Left ventricle myocardium superior (tissue), 1 donor: ENCODE measurements around the gene LTBP1. TPM values are rescaled to one million over a fixed set of nuclear protein-coding genes. Genes with fewer than 3 reads are reported as not detected.

Experiments
- ATAC-seq: fragments of 200-7000 bp; cut with Tn5 transposase; one replicate; pipeline ENCODE4 v1.9.1; 2020; ENCODE audit warnings: mild to moderate bottlenecking, moderate library complexity
- DNase-seq: peaks from one replicate; pipeline ENCODE4 v3.0.0-alpha.2; 2020
- intact Hi-C: fragments of 100-400 bp; cut with micrococcal nuclease; formaldehyde crosslinking; loops from one replicate; pipeline ENCODE4 v1.11.0; 2022
- total RNA-seq: library from RNA; stranded (reverse); fragmentation: NEBNext Ultra II Directional; extraction: Animal tissue kit (Norgen Biotek cat#: 25700); gene quantifications from one replicate; pipeline ENCODE4 v1.2.1, GENCODE V29; 2021
- donor health status: DM: no; HTN: yes; CAD: no; lungs with severe emphysema.

LTBP1 gene
- total RNA-seq, 1 donor from 2014 or later: 72.5 TPM

DNA sequence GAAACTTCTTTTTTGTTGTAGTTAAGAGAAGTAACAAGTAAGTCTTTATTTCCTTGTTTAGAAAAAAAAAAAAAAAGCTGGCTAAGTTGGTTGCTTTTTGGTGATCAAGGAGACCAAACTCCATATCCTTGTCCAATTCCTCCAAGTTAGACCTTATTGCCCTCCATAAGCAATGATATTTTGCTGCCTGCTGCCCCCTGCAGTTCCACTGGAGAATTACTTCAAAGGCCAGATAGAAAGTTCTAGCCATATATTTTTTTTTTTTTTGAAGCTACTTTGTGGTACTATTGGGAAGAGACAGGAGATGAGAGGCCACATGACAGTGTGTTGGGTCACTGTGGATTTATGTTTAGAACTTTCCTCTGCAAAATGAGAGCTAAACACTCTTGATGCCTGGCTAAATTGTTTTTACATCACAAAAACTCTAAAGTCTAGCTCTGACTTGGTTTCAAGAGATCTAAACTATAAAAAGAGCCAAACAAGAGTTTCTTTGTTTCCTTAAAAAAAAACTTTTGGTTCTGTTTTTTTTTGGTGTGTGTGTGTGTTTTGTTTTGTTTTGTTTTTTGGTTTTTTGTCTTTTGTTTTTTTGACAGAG is 449.0 kb downstream of the LTBP1 start:
- ATAC-seq: peak; percentile 8
- no peak for DNase-seq
- intact Hi-C loops: no loop called here

DNA sequence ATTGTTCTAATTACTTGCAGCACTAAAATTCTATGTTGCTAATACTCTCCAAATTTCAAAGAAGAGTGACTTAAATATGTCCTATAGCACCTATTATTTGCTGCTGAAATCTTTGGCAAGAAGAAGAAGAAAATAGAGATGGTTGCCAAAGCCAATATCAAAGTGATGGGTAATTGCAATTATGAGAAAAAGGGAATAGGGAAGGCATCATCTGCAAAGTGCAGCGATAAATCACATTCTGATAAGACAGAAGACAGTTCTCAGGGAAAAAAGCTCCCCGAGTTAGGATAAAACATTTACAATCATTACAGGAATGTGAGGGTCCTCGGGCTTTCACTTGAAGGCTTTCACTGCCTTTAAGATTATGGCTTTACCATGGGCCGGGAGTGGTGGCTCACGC is 457.6 kb downstream of the LTBP1 start:
- no peak for DNase-seq
- no peak for ATAC-seq
- intact Hi-C loops: no loop called here

DNA sequence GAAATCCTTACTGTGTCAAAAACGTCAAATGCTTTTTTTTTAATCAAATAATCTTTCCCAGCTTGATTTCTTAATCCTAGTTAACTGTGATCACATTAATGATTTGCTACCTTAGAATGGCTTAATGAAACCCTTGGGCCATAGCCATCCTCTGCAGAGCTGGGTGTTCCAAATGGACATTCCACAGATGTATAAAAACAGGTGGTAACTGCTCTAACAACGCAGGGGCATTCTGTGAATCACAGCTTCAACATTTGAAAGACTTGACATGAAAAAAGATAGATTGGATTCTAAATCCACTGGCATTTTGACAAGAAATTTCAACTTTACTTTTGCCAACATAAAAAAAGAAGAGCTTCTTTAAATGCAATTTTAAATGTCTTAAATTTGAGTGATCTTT is 459.9 kb downstream of the LTBP1 start:
- intact Hi-C loops: no loop called here
- no peak for ATAC-seq
- no peak for DNase-seq

DNA sequence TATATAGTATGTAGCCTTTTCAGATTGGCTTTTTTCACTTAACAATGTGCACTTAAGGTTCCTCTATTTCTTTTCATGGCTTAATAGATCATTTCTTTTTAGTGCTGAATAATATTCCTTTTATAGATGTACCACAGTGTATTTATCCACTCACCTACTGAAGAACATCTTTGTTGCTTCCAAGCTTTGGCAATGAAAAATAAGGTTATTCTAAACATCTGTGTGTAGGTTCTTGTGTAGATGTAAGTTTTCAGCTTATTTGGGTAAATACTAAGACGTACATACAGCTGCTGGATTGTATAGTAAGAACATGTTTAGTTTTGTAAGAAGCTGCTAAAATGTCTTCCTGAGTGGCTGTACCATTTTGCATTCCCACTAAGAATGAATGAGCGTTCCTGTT is 461.4 kb downstream of the LTBP1 start:
- DNase-seq (no peak), ATAC-seq (no peak)
- intact Hi-C loops: no loop called here

DNA sequence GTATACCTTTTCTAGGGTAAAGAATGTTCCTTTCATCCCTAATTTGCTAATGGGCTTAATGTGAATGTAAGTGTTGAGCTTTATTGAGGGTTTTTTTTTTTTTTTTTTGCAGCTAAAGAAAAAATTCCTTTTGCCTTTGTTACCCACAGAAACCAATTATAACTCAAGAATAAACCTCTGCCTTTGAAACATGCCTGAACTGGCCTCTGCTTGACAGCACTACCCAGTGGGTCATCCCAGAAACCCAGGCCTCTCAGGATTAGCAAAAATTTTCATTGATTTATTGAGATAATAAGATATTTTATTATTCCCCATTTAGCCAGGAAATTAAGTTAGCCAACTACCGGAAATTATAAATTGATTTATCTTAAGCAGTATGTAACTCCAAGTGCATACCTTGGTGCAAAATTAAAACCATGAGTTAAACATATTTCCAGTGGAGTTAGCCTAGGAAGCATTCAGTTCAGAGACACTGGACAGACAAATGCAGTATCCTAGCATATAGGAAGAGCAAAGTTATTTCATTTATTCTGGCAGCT is 462.7 kb downstream of the LTBP1 start:
- intact Hi-C loops: no loop called here
- no peak for DNase-seq
- no peak for ATAC-seq

DNA sequence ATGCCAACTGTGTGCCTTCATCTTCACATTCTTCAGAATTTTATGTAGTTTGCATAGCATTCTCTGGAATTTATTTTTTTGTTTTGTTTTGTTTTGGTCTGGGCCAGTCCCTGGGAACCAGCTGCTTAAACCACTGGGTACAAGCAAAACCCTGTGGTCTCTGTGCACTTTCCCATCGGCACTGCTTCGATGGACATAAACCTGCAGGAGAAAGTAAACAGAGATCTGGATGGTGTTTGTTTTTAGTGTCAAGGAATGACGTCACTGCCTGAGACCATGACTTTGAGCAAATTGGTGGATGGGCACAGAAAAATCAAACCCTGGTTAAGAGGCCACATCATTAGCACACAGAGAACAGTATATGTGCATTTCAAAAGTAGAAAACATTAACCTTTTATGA is 465.0 kb downstream of the LTBP1 start:
- intact Hi-C loops: no loop called here
- no peak for DNase-seq
- no peak for ATAC-seq

DNA sequence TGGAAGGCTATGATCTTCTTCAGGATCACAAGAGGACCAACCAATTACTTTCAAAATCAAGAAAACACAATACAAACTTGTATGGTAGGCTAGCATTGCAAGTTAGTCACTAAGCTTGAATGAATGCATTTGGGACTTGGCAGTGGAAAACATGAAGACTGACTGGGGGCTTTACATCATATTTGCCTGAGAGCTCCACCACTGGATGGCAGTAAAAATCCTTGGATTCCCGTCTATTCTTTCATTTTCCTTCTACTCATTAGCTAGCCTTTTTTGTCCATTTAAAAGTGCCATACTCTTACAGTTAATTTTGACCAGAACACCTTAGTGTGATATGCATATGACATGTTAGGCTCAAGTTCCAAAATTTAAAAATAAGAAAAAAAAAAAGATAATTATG is 466.2 kb downstream of the LTBP1 start:
- intact Hi-C loops: no loop called here
- ATAC-seq (peak; percentile 51), DNase-seq (no peak)

DNA sequence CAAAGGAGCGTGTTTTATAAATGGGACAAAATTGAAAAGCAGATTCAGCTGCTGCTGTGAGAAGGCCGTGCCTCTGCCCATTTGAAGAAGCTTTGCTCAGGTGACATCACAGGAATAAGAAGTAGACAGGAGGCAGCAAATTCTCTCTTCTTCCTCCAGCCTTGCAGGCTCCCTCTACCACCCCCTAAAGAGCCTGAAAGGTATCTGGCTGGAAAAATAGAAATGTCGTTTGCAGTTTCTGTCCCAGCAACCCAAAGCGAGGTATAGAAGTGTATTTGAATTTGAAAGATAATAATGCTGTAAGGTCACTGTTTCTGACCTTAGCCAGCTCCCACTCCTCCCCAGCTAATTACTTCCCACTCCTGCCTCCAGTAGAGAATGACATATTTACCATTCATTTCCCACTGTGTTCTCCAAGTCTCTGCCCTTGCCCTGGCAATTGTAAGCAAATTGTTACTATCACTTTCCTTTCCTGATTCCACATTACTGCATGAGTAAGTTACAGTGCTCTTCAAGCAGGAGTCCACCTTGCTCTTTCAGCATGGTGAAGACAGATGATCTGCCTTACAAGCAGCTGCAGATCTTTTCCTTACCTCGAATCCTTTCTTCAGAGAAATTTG is 472.9 kb downstream of the LTBP1 start:
- DNase-seq: no peak
- intact Hi-C loops: no loop called here
- ATAC-seq: no peak

DNA sequence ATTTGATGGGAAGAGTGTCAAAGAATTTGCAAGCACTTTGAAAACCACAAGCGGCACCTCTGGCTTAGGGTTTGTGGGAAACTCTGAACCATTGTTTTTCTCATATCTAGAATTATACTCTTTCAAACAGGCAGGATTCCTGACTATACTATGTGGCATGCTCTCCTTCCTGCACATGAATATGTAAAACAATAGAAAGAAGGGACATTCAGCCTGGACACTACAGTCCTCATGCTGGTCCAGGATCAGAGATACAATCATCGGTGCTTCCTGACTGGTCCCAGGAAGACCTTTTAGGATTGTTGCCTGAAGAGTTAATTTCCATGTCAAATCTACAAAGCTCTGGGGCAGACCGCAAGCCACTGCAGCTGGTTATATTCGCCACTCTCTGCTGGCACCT is 474.0 kb downstream of the LTBP1 start:
- DNase-seq: no peak
- no peak for ATAC-seq
- intact Hi-C loops: no loop called here

DNA sequence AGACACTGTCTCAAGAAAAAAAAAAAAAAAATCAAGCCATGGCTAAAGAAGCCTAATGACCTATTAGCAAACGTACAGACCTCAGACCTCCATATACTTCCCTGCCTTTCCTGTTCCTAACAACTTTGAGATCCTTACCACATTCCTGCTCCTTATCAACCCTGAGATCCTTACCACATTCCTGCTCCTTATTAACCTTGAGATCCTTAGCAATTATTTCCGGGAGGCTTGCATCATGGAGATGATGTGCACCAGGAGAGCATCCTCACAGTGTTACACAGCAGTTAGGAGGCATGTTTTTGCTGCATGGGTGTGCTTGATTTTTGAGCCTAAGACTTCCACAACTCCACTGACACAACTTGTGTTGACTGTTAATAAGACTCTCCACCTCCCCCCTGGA is 475.1 kb downstream of the LTBP1 start:
- ATAC-seq (no peak), DNase-seq (no peak)
- intact Hi-C loops: no loop called here

DNA sequence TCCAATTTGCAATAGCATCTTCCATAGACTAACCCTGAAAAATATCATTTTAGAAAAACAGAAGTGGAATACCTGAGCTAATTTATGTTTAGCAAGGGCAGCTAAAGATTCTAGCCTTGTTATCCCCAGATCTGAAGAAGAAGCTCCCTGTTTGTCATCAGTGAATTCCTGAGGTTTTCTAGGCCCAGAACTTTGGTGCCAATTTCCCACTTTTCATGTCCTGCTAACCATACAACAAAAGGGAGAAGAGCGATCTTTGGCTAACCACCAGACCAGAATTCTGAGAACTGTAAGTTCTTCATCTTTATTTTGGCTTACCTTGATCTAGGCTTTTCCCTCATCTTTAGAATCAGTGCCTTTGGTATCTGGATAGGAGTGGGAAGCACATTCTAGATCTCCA is 478.4 kb downstream of the LTBP1 start:
- intact Hi-C loops: no loop called here
- ATAC-seq: no peak
- DNase-seq: no peak

DNA sequence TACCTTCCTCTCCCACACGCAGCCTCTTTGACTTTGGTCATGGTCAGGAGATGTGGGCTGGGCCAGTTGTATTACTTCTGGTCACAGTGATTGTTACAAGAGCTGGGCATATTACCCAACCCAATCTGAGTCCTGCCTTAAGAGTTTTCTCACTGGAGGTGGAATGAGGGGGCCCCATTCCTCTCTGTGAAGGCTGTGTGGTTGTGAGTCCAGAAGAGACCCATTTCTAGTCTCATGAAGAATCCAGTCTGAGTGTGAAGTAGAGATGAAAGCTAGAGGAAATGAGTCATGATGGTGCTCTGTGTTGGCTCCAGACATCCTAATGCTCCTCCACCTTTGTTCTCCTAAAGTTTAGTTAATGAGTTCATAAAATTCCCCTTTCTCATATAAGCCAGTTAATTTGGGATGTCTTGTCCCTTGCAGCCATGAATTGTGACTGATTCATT is 478.9 kb downstream of the LTBP1 start:
- no peak for ATAC-seq
- no peak for DNase-seq
- intact Hi-C loops: no loop called here

DNA sequence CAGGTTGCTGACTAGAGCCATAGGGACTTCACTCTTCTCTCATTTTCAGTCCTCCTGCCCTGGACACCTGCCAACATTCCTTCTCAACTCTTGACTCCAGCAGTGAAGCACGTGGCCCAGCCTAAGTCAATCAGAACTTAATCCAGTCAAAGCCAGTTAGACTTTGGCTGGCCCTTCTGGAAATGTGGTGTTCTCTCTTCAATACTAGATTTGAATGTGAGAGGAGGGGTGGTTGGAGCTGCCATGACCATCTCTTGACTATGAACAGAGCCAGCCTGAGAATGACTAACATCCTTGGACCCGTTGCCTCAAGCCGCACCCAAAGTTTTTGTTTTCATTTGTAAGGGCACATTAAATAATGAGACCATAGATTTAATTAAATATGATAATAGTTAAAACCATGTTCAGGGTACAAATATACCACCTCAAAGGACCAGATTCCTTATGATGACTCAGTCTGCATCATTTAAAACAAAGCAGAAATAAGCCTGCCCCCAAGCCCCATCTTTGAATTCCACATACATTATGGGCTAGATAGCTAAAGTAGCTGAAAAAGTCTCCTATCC is 480.0 kb downstream of the LTBP1 start:
- ATAC-seq: peak; percentile 83
- intact Hi-C loops: no loop called here
- DNase-seq: peak; percentile 44

DNA sequence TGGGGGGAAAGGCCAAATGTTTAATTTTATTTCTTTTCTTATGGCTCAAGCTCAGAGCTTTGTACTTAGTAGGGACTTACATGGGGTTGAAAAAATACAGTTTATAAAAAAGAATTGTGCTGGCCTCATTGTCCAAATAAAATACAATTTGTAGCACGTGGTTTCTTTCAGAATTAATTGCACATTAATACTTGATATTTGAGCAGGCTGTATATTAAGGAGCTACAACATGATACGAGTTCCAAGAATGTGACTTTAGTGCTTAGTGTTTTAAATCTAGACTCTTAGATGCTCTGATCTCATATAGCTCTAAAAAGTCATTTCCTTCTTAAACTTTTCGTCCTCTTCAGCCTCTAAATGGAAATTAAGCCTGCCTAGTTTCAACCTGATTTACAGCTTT is 483.3 kb downstream of the LTBP1 start:
- ATAC-seq (no peak), DNase-seq (no peak)
- intact Hi-C loops: no loop called here

DNA sequence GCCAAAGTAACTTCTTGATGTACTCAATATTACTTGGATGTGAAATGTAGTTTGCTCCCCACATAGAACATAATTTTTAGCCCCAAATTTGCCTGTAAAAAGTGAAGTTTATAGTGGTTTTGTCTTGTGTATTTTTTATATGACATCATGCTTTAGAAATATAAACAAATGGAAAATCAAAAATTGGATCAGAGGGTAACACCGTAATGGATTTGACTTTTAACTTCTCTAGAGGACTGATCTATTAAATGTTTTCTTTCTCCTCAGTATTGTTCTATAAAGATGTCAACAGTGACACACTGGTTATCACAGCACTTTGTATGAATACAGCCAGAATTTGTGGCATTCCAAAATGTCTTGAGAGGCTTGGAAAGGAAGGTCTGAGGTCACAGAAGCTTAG is 484.1 kb downstream of the LTBP1 start:
- intact Hi-C loops: no loop called here

DNA sequence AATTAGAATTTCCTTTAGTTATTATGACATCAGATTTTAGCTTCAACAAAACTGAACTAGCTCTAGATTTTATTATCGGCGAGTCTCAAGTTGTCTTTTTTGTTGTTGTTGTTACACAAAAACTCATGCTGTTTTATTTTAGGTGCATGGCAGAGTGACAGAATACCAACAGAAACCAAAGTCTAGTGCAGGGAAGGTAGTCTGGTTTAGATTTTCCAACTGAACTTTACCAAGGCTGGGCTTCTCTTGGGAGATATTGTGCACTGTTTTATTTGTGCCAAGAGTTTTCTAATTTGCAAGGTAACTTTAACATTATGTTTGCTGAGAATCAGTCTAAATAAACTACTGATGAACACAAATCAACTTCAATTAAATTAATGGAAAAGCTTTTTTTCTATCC is 486.1 kb downstream of the LTBP1 start:
- no peak for ATAC-seq

More for the DNA sequence above, 484.1 kb downstream of the LTBP1 start:
- ATAC-seq: no peak
- no peak for DNase-seq

DNA sequence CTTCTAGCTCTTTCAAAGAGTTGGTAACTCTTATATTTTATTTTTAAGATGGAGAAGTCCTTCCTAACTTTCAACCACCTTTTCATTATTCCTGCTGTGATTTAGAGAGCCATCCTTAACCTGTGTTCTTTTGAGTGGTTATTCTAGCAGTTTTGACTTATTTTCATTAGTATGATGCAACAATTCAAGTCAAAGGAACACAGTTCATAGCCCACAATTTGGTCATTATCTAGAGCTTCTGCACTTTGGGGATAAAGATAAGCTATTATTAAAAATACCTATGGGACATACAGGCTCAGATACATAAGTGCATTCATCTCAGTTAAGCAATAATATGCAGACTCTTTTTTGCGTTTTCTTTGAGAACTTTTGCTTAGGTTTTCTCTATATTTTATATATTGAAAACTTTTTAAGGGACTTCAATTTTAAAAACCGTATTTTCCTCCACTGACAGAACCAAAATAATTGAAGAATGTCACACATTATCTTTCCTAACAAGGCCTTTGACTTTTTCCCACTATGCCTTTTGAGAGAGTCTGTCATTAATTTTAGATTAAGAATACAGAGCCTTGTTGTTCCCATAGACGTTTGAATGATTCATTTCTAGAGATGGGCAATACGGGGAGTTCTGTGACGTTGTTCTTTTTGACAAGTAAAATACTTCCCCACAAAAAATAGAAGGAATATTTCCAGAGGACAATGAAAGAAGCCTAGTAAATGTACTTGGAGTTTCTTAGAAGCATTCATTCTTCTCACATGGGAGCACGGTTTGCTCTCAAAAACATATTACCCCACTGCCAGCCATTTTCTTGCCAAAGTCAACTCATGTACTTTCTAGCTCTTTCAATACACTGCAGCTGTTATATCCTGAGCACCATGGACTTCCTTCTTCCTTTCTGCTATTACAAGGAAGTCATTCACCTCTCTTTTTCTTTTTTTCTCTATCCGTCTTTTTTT is 486.8 kb downstream of the LTBP1 start:
- intact Hi-C loops: no loop called here
- DNase-seq (no peak), ATAC-seq (peak; percentile 94)

More for the DNA sequence above, 486.1 kb downstream of the LTBP1 start:
- no peak for DNase-seq
- intact Hi-C loops: no loop called here

DNA sequence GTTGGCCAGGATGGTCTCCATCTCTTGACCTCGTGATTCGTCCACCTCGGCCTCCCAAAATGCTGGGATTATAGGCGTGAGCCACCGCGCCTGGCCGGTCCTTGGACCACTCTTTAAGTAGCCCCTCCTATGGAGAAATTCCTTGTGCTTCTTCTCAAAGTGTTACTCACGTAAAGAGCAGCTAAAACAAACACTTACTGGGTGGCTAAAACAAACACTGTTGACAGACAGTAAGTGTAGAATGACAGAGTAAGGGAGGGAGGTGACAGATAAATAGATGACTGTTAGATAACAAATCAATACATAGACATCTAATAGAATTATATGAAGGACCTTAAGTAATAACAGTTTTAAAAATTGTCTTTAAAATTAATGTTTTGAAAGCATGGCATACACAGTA is 488.8 kb downstream of the LTBP1 start:
- intact Hi-C loops: no loop called here
- ATAC-seq (no peak), DNase-seq (no peak)

DNA sequence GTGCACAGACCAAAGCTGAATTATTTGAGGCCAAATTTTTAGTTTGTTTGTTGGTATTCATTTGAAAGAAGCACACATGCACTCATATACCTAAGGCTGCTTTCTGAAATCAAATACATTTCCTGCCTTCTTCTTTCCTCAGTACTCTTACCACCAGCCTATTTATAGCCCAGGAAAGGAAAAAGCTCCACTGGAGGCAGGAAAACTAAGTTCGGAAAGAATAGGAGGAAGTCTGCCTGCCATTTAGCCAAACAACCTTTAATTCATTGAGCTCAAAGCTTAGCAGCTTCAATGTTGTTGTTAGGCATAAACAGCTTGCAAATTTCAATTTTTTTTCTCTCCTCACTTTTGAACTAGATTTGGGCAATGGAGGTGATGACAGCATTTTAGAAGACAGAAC is 489.3 kb downstream of the LTBP1 start:
- DNase-seq: no peak
- intact Hi-C loops: no loop called here
- ATAC-seq: no peak

DNA sequence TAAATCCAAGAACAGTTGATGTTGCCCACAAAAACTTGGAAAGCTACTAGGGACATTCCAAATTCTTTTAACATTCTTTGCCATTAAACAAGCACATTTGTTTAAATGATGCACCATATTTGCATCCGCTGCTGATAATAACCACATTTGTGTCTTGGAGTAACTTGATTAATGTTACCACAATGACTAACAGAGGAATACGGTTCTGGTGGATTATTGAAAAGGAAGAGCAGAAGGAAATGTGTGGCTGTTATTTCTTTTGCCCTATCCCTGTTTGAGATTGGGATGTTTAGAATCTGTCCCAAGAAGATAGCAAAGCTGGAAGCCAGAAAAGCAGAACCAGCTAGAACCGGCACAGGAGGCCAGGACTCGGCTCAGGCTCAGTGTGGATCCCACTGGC is 490.5 kb downstream of the LTBP1 start:
- no peak for DNase-seq
- intact Hi-C loops: no loop called here
- no peak for ATAC-seq
